ENCODE results near the gene EEF2K. TPM values are rescaled to one million over a fixed set of nuclear protein-coding genes. Genes with fewer than 3 reads are reported as not detected.
"Not testable (repeated sequence)": the region's sequence is repeated elsewhere in the genome, so short reads cannot be mapped to it uniquely, and the experiment has no call there.

EEF2K gene
- polyA plus RNA-seq, 1 experiment: 9.6 TPM

DNA sequence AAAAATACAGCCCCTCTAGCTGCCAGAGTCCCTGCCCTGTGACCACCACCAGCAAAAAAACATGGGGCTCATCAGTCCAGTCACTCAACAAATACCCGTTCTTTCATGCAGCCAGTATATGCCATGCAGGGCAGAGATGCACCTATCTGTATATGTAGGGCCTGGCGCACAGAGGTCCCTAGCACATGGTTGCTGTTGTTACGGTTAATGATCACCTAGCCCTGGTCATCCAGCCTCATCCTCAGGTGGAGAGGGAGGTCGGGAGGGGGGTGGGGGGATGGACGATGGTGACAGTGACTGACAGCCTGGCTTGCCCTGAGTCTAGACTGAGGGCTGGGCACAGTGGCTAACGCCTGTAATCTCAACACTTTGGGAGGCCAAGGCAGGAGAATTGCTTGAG, 42.3 kb upstream of the EEF2K start:
- no peak for DNase-seq (ENCODE audit: low read depth, low spot score)
- ChIA-PET CTCF (no interaction called here), POLR2A (no interaction called here)
- H3K9me3 ChIP-seq (ENCODE audit: control insufficient read depth, insufficient read depth, low read length): no peaks in the 10 kb centered on the region; the same call in 1 of the 2 replicates
- H3K27ac ChIP-seq (ENCODE audit: low read depth, low read length): no peak overlapping the region
- TF ChIP-seq, protein P1, sequence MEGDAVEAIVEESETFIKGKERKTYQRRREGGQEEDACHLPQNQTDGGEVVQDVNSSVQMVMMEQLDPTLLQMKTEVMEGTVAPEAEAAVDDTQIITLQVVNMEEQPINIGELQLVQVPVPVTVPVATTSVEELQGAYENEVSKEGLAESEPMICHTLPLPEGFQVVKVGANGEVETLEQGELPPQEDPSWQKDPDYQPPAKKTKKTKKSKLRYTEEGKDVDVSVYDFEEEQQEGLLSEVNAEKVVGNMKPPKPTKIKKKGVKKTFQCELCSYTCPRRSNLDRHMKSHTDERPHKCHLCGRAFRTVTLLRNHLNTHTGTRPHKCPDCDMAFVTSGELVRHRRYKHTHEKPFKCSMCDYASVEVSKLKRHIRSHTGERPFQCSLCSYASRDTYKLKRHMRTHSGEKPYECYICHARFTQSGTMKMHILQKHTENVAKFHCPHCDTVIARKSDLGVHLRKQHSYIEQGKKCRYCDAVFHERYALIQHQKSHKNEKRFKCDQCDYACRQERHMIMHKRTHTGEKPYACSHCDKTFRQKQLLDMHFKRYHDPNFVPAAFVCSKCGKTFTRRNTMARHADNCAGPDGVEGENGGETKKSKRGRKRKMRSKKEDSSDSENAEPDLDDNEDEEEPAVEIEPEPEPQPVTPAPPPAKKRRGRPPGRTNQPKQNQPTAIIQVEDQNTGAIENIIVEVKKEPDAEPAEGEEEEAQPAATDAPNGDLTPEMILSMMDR (IDR thresholded peaks at IDR 0.05; ENCODE audit: low read depth, low read length): no peak
- H3K4me3 ChIP-seq (ENCODE audit: low read depth, low read length): no peak overlapping the region
- H3K27me3 ChIP-seq (ENCODE audit: control insufficient read depth, insufficient read depth, low read length): peaks cover 17% of the 10 kb centered on the region

DNA sequence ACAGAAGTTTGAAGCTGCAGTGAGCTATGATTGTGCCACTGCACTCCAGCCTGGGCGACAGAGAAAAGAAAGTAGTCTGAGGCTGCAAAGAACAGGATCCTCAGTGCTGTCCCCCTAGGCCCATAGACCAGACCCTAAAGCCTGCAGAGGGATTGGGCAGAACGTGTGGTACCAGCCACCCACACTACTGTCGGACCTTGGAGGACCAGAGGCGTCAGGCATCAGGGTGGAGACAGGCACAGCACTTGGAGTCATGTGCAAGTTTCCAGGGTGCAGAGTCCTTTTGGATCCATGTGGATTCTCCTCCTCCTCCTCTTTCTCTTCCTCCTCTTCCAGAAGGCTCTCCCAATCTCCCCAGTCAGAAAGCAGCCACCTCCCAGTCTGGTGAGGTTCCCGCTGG, 41.6 kb upstream of the EEF2K start:
- DNase-seq (ENCODE audit: low read depth, low spot score): no peak
- Histone ChIP-seq H3K9me3 (ENCODE audit: control insufficient read depth, insufficient read depth, low read length) (no peaks in the 10 kb centered on the region; the same call in 1 of the 2 replicates), H3K4me3 (ENCODE audit: low read depth, low read length) (no peak overlapping the region), H3K27me3 (ENCODE audit: control insufficient read depth, insufficient read depth, low read length) (peaks cover 17% of the 10 kb centered on the region), H3K27ac (ENCODE audit: low read depth, low read length) (no peak overlapping the region)
- TF ChIP-seq, protein P1 (IDR thresholded peaks at IDR 0.05; ENCODE audit: low read depth, low read length): no peak
- CTCF ChIA-PET: no interaction called here
- POLR2A ChIA-PET: no interaction called here

DNA sequence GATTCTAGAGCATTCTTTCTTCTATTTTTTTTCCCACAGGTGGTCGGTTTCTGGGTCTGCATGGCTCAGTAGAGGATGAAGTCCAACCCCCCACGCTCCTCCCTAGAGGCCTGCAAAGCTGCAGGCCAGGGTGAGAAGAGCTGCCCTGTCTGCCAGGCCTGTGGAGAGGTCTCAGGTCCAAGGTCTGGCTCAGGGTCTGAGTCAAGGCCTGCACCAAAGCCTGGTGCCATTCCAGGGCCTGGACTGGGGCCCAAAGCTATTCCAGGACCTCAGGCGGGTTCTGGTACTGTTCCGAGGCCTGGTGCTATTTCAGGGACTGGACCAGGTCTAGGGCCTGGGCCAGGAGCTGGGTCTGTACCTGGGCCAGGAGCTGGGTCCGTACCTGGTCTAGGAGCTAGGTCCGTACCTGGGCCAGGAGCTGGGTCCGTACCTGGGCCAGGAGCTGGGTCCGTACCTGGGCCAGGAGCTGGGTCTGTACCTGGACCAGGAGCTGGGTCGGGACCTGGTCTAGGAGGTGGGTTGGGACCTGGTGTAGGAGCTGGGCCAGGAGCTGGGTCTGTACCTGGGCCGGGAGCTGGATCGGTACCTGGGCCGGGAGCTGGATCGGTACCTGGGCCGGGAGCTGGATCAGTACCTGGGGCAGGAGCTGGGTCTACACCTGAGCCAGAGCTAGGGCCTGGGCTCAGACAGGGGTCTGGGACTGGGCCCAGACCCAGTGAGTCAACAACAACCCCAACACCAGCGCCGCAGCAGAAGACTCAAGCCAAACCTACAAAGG, 40.4 kb upstream of the EEF2K start:
- Histone ChIP-seq H3K4me3 (ENCODE audit: low read depth, low read length) (no peak overlapping the region), H3K27me3 (ENCODE audit: control insufficient read depth, insufficient read depth, low read length) (peaks cover 15% of the 10 kb centered on the region), H3K27ac (ENCODE audit: low read depth, low read length) (no peak overlapping the region), H3K9me3 (ENCODE audit: control insufficient read depth, insufficient read depth, low read length) (no peaks in the 10 kb centered on the region; the same call in 1 of the 2 replicates)
- POLR2A ChIA-PET: no interaction called here
- DNase-seq (ENCODE audit: low read depth, low spot score): no peak
- CTCF ChIA-PET: interaction anchor here (0.6 kb wide), 1 partner anchor 22 kb away, joined by 3 read pairs; no protein-coding TSS in a partner anchor
- TF ChIP-seq, protein P1 (IDR thresholded peaks at IDR 0.05; ENCODE audit: low read depth, low read length): no peak

DNA sequence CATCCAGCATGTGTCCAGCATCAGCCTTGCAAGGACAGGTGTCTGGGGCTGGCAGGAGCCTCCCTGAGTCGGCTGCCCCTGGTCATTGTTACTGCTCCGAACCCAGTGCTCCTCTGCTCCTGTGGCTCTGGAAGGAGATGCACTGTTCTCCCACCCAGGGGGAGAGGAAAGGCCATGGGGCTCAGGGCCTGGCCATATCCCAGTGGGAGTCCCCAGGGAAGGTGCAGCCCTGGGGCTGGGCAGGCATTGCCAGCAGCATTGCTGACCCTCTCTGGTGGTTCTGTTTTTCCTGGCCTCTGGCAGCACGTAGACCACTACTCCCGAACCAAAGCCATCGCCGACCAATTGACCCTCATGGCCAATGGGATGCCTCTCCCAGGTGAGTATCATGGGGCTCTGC, 34.1 kb upstream of the EEF2K start:
- H3K9me3 ChIP-seq (ENCODE audit: control insufficient read depth, insufficient read depth, low read length): no peaks in the 10 kb centered on the region
- H3K27me3 ChIP-seq (ENCODE audit: control insufficient read depth, insufficient read depth, low read length): peaks cover 10% of the 10 kb centered on the region
- ChIA-PET POLR2A (no interaction called here), CTCF (no interaction called here)
- TF ChIP-seq, protein P1 (IDR thresholded peaks at IDR 0.05; ENCODE audit: low read depth, low read length): no peak
- no peak overlapping the region for H3K4me3 ChIP-seq (ENCODE audit: low read depth, low read length)
- DNase-seq (ENCODE audit: low read depth, low spot score): no peak
- H3K27ac ChIP-seq (ENCODE audit: low read depth, low read length): no peak overlapping the region

DNA sequence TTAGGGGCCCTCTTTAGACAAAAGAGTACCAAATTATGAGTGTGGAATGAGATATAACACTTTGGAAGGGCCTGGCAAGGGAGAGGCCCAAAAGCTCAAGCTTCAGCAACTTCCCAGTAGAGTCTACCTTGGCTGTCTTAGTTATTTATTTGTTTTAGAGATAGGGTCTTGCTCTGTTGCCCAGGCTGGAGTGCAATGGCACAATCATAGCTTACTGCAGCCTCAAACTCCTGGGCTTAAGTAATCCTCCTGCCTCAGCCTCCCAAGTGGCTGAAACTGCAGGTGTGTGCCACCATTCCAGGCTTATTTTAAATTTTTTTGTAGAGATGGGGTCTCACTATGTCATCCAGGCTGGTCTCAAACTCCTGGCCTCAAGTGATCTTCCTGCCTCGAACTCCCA, 33.4 kb upstream of the EEF2K start:
- H3K4me3 ChIP-seq (ENCODE audit: low read depth, low read length); CTCF ChIA-PET; POLR2A ChIA-PET; H3K9me3 ChIP-seq (ENCODE audit: control insufficient read depth, insufficient read depth, low read length); H3K27ac ChIP-seq (ENCODE audit: low read depth, low read length); H3K27me3 ChIP-seq (ENCODE audit: control insufficient read depth, insufficient read depth, low read length); DNase-seq (ENCODE audit: low read depth, low spot score): not testable (repeated sequence)
